T-helper 1 cell treated with Interleukin-12 subunit alpha and Interleukin-12 subunit beta and Interleukin-4 antibody, amounts not matched to agents 30 μg/mL and 1 μg/mL, for 36 hours (primary cell): ENCODE data around the gene HOXA4.

Experiments used
- H3K27ac Mint-ChIP-seq: one replicate; pipeline ENCODE4 v1.8.0; 2021; ENCODE audit warnings: mild to moderate bottlenecking, mixed read lengths
- H3K27me3 Mint-ChIP-seq: one replicate; pipeline ENCODE4 v1.8.0; 2021; ENCODE audit warnings: low read depth, mixed read lengths
- H3K36me3 Mint-ChIP-seq: one replicate; pipeline ENCODE4 v1.8.0; 2021; ENCODE audit warnings: low read depth, mixed read lengths
- H3K4me1 Mint-ChIP-seq: one replicate; pipeline ENCODE4 v1.8.0; 2021; ENCODE audit warnings: low read depth, mixed read lengths
- H3K4me3 Mint-ChIP-seq: one replicate; pipeline ENCODE4 v1.8.0; 2021; ENCODE audit warnings: mild to moderate bottlenecking, moderate library complexity, mixed read lengths
- H3K9me3 Mint-ChIP-seq: one replicate; pipeline ENCODE4 v1.8.0; 2021; ENCODE audit warnings: mixed read lengths

The HOXA4 gene

GRCh38 chr7:27130540-27131389 is at the start of gene HOXA4:
Gene HOXA4 (minus strand): TSS chr7:27130757. CDS start chr7:27130733, 24 bp downstream.
- H3K27me3 Mint-ChIP-seq, result peaks cover 69% of the 10 kb centered on the region
- no peaks in the 10 kb centered on the region for H3K9me3 Mint-ChIP-seq
- H3K27ac Mint-ChIP-seq, result no peak within 1 kb of the TSS
- H3K36me3 Mint-ChIP-seq, result peaks cover 1% of the 10 kb centered on the region
- H3K4me1 Mint-ChIP-seq, result peaks cover 22% of the 10 kb centered on the region
- peak within 1 kb of the TSS; percentile 67 for H3K4me3 Mint-ChIP-seq

DNA sequence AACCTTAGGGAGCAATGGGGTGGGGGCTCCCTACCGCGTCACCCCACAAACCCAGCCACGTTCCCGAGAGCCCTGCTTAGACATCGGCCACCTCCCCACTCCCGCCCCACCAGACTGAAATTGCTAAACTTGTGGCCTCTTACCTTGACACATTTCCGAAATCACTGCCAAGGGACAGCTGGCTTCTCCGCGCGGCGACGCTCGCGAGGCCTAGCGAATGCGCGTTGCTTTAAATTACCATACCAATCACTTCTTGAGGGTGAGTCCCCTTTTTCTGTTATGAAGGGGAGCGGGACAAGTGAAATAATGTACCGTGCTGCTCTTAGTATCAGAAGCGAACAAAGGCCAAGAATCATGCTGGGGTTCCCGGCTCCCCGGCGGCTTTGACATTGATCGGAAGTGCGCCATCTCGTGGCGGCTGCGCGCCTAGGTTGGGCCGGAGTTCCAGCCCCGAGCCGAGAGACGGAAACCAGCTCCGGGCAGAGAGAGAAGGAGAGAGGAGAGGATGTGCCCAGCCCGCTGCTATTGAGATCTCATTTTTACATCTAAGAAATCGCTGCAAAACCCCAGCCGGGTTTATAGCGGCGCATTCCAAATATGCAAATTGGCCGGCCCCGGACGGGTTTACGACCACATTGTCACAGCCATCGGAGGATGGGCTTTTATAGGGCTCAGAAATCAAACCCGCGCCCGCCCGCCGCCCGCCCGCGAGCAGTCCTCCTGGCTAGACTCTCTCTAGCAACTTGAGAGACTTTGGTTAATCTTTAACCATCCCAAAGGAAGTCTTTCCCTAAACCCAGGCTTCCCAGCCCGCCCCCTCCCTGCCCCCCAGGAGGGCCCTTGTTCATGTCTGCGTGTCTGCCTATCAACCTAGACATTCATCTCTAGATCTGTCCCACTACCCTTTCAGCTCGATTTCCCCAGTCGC is 49.2 kb upstream of the HOXA4 start:
- no peak overlapping the region for H3K27ac Mint-ChIP-seq
- H3K9me3 Mint-ChIP-seq, result no peaks in the 10 kb centered on the region

DNA sequence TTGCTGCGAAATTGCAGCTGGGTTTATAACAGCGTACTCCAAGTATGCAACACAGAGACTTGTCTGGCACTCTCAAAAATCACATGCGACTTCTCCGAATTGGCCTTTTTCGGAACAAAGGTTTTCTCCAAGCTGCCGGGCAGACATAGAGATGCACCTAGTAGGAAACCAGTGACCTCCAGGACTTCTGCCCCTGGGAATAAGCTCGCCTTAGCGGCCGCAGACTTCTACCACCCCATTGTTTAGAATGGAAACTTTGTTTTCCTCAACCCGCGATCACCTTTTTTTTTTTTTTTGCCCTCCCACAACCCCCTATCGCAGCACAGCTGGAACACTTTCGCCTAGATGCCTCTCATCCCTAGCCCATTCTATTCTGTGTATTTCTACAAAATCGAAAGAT is 48.5 kb upstream of the HOXA4 start:
- Mint-ChIP-seq H3K9me3 (no peaks in the 10 kb centered on the region), H3K27me3 (peaks cover 64% of the 10 kb centered on the region), H3K4me1 (peaks cover 5% of the 10 kb centered on the region), H3K4me3 (no peak overlapping the region), H3K27ac (no peak overlapping the region), H3K36me3 (no peaks in the 10 kb centered on the region)

More for the DNA sequence above, 49.2 kb upstream of the HOXA4 start:
- no peak overlapping the region for H3K4me3 Mint-ChIP-seq
- H3K4me1 Mint-ChIP-seq, result peaks cover 6% of the 10 kb centered on the region
- peaks cover 2% of the 10 kb centered on the region for H3K36me3 Mint-ChIP-seq
- H3K27me3 Mint-ChIP-seq, result peaks cover 65% of the 10 kb centered on the region

GRCh38 chr7:27178366-27178765 is 47.8 kb upstream of the HOXA4 start:
- Mint-ChIP-seq H3K4me1 (peaks cover 5% of the 10 kb centered on the region), H3K4me3 (no peak overlapping the region), H3K9me3 (no peaks in the 10 kb centered on the region), H3K27ac (no peak overlapping the region), H3K36me3 (no peaks in the 10 kb centered on the region), H3K27me3 (peaks cover 59% of the 10 kb centered on the region)

GRCh38 chr7:27177795-27178320 is 47.3 kb upstream of the HOXA4 start:
- no peak overlapping the region for H3K27ac Mint-ChIP-seq
- H3K9me3 Mint-ChIP-seq, result no peaks in the 10 kb centered on the region
- peaks cover 5% of the 10 kb centered on the region for H3K4me1 Mint-ChIP-seq
- H3K4me3 Mint-ChIP-seq, result no peak overlapping the region
- peaks cover 56% of the 10 kb centered on the region for H3K27me3 Mint-ChIP-seq
- no peaks in the 10 kb centered on the region for H3K36me3 Mint-ChIP-seq

DNA sequence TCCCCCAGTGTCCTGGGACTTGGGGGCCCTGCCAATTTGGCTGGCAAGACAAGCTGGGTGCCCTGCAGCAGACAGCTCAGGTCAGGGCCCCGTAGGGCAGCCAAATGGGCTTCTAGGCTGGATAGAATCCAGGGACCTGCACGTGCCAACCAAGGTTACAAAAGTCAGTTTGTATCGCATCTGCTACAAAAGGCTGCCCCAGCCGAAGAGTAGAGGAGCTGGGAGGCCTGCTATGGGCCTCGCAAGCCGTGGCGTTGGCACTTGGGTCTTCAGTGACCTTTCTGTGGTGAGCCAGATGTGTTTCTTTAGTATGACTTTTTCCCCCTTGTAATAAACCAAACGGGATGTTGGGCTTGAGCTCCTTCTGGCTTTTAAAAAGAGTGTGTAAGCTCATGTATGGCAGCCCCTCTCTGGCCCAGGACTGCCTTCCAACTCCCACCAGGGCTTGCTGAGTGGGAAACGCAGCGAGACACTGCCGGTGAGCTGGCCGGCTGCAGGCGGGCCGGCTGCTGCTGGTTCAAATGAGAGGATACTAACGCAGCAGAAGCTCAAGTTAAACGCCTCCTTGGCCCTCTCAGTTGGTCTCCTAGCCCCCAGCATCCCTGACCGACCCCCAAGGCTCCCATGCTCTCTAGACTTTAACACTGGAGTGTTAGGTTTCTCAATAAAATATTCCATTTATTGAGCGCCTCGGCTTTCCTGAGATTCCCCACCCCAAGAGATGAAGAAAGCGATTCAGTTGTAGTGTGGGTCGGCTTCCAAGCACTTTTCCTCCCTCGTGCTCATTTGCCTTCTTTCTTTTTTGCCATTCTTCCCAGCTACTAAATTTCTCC is 46.6 kb upstream of the HOXA4 start:
- no peak overlapping the region for H3K4me3 Mint-ChIP-seq
- H3K4me1 Mint-ChIP-seq, result peaks cover 5% of the 10 kb centered on the region
- H3K27ac Mint-ChIP-seq, result no peak overlapping the region
- peaks cover 54% of the 10 kb centered on the region for H3K27me3 Mint-ChIP-seq
- no peaks in the 10 kb centered on the region for H3K9me3 Mint-ChIP-seq
- no peaks in the 10 kb centered on the region for H3K36me3 Mint-ChIP-seq

DNA sequence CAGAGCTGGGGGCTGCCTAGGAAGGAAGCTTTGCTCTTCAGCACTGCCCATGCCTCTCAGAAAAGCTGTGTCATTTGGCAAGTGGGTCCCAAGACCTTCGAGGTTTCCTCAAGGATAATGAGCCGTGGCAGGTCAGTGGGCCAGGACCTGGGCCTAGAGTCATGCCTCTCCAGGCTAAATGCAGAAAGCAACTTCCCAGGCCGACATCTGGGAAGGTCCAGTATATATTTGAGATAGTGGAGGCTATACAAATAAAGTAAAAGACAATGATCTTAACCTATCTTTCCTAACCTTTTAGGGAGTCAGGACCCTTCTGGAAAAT is 45.9 kb upstream of the HOXA4 start:
- Mint-ChIP-seq H3K27me3 (peaks cover 54% of the 10 kb centered on the region), H3K27ac (no peak overlapping the region), H3K36me3 (no peaks in the 10 kb centered on the region), H3K4me3 (no peak overlapping the region), H3K9me3 (no peaks in the 10 kb centered on the region), H3K4me1 (peaks cover 7% of the 10 kb centered on the region)

DNA sequence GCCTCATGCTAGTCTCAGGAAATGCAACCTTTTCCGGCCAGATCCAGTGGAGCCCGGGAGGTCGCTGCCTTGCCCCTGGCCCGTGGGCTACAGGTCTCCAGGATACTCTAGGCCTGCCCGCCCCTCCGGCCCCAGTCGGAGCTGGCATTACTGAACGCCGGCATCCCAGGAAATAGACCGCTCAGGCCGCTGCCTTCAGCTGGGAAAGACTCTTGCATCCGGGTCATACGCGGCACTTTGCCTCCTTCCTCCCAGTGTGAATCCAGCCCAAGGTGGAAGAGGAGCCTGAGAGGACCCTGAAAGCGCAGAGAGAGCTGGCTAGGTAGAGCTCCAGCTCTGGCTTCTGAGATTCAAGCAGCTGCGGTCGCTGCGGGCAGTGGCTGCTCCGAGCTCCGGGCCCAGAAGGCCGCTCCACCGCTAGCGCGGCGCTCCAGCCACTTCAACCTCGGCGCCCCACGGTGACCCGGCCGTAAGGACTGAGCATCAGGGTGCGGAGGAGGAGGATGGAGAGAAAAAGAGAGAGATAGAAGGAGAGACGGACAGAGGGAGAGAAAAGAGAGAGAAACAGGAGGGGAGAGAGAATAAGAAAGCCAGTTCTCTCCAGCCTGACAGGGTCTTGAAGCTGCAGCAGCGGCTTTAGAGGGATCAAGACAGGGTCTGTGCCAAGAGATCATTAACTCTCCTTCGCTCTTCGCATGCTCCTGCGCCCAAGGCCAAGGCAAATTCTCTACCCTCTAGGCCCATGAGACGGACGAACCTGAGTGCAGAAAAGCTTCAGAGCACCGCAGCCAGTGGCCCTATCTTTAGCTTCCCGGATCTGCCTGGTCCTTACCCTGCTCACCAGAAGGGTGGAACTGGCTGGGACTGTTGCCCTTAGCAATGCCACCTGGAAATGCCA is 45.3 kb upstream of the HOXA4 start:
- Mint-ChIP-seq H3K4me1 (peaks cover 7% of the 10 kb centered on the region), H3K9me3 (no peaks in the 10 kb centered on the region), H3K4me3 (no peak overlapping the region), H3K27me3 (peaks cover 54% of the 10 kb centered on the region), H3K27ac (no peak overlapping the region), H3K36me3 (no peaks in the 10 kb centered on the region)

- H3K9me3 Mint-ChIP-seq, result no peaks in the 10 kb centered on the region
- no peak overlapping the region for H3K4me3 Mint-ChIP-seq
- peaks cover 59% of the 10 kb centered on the region for H3K27me3 Mint-ChIP-seq
- peaks cover 7% of the 10 kb centered on the region for H3K4me1 Mint-ChIP-seq
- H3K36me3 Mint-ChIP-seq, result no peaks in the 10 kb centered on the region
- H3K27ac Mint-ChIP-seq, result peak overlapping the region; percentile 55
Measured at GRCh38 chr7:27174874-27175625, 44.5 kb upstream of the HOXA4 start.

GRCh38 chr7:27173956-27174873 is 43.7 kb upstream of the HOXA4 start, which contains the start of gene HOXA10:
Gene HOXA10 (minus strand): TSS chr7:27174320. CDS start chr7:27174306, 14 bp downstream.
- Mint-ChIP-seq H3K4me3 (no peak within 1 kb of the TSS), H3K27ac (peak within 1 kb of the TSS; percentile 55), H3K9me3 (no peaks in the 10 kb centered on the region), H3K4me1 (peaks cover 2% of the 10 kb centered on the region), H3K27me3 (peaks cover 56% of the 10 kb centered on the region), H3K36me3 (no peaks in the 10 kb centered on the region)

DNA sequence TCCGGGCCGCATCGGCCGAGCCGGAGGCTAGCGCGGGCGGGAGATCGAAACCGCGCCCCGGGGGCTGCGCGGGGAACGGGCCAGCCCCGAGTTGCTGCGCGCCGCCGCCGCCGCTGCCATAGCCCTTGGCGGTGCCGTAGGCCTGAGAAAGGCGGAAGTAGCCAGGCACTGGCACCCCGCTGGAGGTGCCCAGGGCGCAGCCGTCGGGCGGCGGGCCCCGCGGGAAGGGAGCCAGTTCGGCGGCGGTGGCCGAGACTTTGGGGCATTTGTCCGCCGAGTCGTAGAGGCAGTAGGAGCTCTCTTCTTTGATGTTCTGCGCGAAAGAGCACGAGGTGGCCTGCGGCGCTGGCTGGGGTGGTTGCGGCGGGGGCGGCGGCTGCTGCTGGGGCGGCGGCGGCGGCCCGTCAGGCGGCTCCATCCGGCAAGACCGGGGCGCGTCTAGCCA is 43.0 kb upstream of the HOXA4 start:
- no peak overlapping the region for H3K4me3 Mint-ChIP-seq
- no peaks in the 10 kb centered on the region for H3K9me3 Mint-ChIP-seq
- peaks cover 6% of the 10 kb centered on the region for H3K4me1 Mint-ChIP-seq
- H3K36me3 Mint-ChIP-seq, result peaks cover 2% of the 10 kb centered on the region
- peaks cover 55% of the 10 kb centered on the region for H3K27me3 Mint-ChIP-seq
- no peak overlapping the region for H3K27ac Mint-ChIP-seq
